RWPE1 (cell line): ENCODE results near the gene KRTAP5-6.

ENCODE experiments used
- CTCF ChIA-PET: fragments of 350-600 bp; sonication (Branson Sonifier 250); formaldehyde crosslinking; extraction: SDS; loops from one replicate; lab custom pipeline; 2021; lab: Yijun Ruan, JAX
- POLR2A ChIA-PET: fragments of 400-600 bp; formaldehyde crosslinking; extraction: SDS; loops from one replicate; lab custom pipeline; 2020; ENCODE audit warnings: antibody characterized with exemption; ENCODE audit not compliant: low non-redundant PET; lab: Yijun Ruan, JAX
- DNase-seq: peaks from one replicate; pipeline ENCODE4 v3.0.0; 2012; ENCODE audit warnings: low spot score
- H3K27ac ChIP-seq: fragments of 450-650 bp; 2 replicates; pipeline ENCODE4 v1.5.1; 2017
- CTCF ChIP-seq: fragments of 450-650 bp; conservative IDR thresholded peaks from 2 replicates; pipeline ENCODE4 v1.5.1; 2017; ENCODE audit warnings: low read depth, mild to moderate bottlenecking

The KRTAP5-6 gene

GRCh38 chr11:1708716-1709115 lies 11.7 kb downstream of the KRTAP5-6 start:
- H3K27ac ChIP-seq, result no peak overlapping the region
- TF ChIP-seq CTCF, result no peak
- DNase-seq, result no peak
- ChIA-PET POLR2A (no interaction called here), CTCF (no interaction called here)

DNA sequence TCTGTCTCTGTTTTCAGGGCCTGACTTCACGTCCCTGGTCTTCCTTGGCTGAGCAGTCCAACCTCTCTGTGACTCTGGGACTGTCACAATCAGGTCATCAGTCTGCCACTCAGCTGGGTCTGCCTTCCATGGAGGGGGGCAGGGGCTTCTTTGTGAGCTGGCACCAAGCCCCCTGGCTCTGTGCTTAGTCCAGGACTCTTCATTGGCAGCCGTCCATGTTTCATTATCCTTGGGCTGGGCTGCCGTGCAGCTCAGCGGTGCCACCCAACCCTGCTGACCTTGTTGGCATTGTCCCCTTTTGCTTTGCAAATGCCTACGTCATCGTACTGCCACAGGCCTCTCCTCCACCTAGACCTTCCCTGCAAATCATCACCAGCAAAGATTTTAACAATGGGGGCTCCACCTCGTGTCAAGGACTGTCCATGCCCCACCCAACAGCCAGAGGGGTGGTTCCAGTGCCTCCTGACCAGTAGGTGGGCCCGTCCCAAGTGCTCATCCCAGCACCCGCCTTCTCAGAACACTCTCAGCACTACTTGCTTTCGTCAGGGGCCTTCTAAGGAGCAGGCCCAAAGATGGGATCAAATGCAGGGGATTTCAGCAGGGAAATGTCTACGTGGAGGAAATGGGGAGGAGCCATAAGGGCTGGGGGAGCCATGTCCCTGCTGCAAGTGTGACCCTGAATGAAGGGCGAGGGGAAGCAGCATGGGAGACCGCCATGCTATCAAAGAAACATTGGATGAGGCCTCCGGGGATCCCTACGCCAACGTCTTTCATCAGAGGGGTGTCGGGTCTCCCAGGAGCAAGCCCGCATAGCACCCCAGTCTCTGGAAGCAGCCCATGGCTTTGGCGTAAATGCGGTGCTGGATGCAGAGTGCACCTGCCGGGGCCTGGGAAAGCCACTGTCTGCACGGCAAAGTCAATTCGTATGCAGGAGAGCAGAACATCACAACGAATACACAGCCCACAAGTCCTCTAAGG lies 18.2 kb downstream of the KRTAP5-6 start:
- no peak for TF ChIP-seq CTCF
- ChIA-PET POLR2A (no interaction called here), CTCF (interaction anchor here (1.5 kb wide), 1 partner anchor 21 kb away, joined by 4 read pairs; no protein-coding TSS in a partner anchor)
- DNase-seq, result no peak
- H3K27ac ChIP-seq, result no peak overlapping the region

- CTCF ChIA-PET, result interaction anchor here (0.6 to 1.4 kb wide), 4 partner anchors 24 to 165 kb away, joined by 3 to 6 read pairs (median 4); no protein-coding TSS in a partner anchor
- no peak for TF ChIP-seq CTCF
Observed at GRCh38 chr11:1717745-1718144, 20.8 kb downstream of the KRTAP5-6 start.

GRCh38 chr11:1718326-1718725 lies 21.3 kb downstream of the KRTAP5-6 start:
- no peak overlapping the region for H3K27ac ChIP-seq
- CTCF ChIA-PET, result interaction anchor here (0.6 to 1.4 kb wide), 3 partner anchors 24 to 164 kb away, joined by 3 to 6 read pairs (median 4); no protein-coding TSS in a partner anchor
- no peak for TF ChIP-seq CTCF
- POLR2A ChIA-PET, result no interaction called here
- no peak for DNase-seq

More at GRCh38 chr11:1717745-1718144, 20.8 kb downstream of the KRTAP5-6 start:
- POLR2A ChIA-PET, result no interaction called here
- H3K27ac ChIP-seq, result no peak overlapping the region
- DNase-seq, result no peak

GRCh38 chr11:1719781-1720180 lies 22.8 kb downstream of the KRTAP5-6 start:
- CTCF ChIA-PET, result no interaction called here
- POLR2A ChIA-PET, result no interaction called here
- TF ChIP-seq CTCF, result no peak
- H3K27ac ChIP-seq, result no peak overlapping the region
- no peak for DNase-seq

DNA sequence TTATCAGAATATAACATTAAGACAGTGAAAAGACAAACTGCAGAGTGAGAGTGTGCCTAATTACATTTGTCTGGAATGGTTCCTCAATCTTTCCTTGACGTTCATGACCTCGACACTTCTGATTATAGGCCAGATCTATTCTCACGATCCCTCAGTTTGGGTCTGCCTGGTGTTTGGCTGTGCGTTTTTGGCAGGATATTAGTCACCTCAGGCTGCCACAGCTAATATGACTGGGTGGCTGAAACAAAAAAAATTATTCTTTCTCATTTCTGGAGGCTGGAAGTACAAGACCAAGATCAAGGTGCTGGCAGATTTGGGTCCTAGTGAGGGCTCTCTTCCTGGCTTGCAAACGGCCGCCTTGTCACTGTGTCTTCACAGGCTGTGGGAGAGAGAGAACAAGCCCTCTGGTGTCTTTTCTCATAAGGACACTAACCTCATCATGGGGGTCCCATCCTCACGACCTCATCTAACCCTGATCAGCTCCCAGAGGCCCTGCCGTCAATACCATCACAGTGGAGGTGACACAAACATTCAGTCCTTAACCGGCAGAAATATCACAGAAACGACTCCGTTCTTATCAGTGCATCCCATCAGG lies 30.2 kb downstream of the KRTAP5-6 start:
- H3K27ac ChIP-seq, result no peak overlapping the region
- ChIA-PET POLR2A (no interaction called here), CTCF (no interaction called here)
- no peak for TF ChIP-seq CTCF
- DNase-seq, result no peak
